PC-3 (cell line): Measurements from ENCODE around the gene TMEM181. TPM values are rescaled to one million over a fixed set of nuclear protein-coding genes. Genes with fewer than 3 reads are reported as not detected.

ENCODE experiments used
- ATAC-seq: fragments of 200-7000 bp; cut with Tn5 transposase; 2 replicates; pipeline ENCODE4 v1.9.1; 2020; ENCODE audit warnings: mild to moderate bottlenecking, moderate library complexity
- BruUV-seq: library from RNA; stranded (reverse); fragments of 400-500 nt; replicated peaks from 2 replicates; lab custom pipeline; 2021; lab: Mats Ljungman, UMichigan
- CTCF ChIA-PET: fragments of 300-600 bp; sonication (Branson Sonifier 250); formaldehyde crosslinking; loops from one replicate; lab custom pipeline; 2022; ENCODE audit warnings: antibody characterized with exemption; lab: Charles Lee
- POLR2A ChIA-PET: fragments of 300-600 bp; sonication (Branson Sonifier 250); formaldehyde crosslinking; loops from one replicate; lab custom pipeline; 2022; ENCODE audit warnings: antibody characterized with exemption; ENCODE audit not compliant: unreplicated experiment; lab: Charles Lee
- DNase-seq: peaks from one replicate; pipeline ENCODE4 v3.0.0-alpha.2; 2015
- H2AFZ ChIP-seq: fragments of 300-600 bp; sonication (generic); 2 replicates; pipeline ENCODE4 v1.6.0; 2016; ENCODE audit warnings: antibody characterized with exemption, low read length
- H3F3A ChIP-seq: fragments of 300-600 bp; sonication (generic); one replicate; pipeline ENCODE4 v1.6.0; 2017; ENCODE audit warnings: antibody characterized with exemption, low read length, control low read depth, mild to moderate bottlenecking; ENCODE audit not compliant: unreplicated experiment
- H3K27ac ChIP-seq: fragments of 300-600 bp; sonication (generic); 2 replicates; pipeline ENCODE4 v1.5.1; 2016; ENCODE audit warnings: mild to moderate bottlenecking, low read length
- H3K27me3 ChIP-seq: fragments of 300-600 bp; sonication (generic); 2 replicates; pipeline ENCODE4 v1.6.1; 2016; ENCODE audit warnings: low read length, mixed read lengths
- H3K36me3 ChIP-seq: fragments of 300-600 bp; sonication (generic); 2 replicates; pipeline ENCODE4 v1.6.1; 2016; ENCODE audit warnings: low read depth, mixed run types, low read length, mixed read lengths
- H3K4me1 ChIP-seq: fragments of 300-600 bp; sonication (generic); 2 replicates; pipeline ENCODE4 v1.5.1; 2016; ENCODE audit warnings: low read length; ENCODE audit not compliant: insufficient read depth
- H3K4me2 ChIP-seq: fragments of 300-600 bp; sonication (generic); 2 replicates; pipeline ENCODE4 v1.6.0; 2016; ENCODE audit warnings: low read length
- H3K4me3 ChIP-seq: fragments of 300-600 bp; sonication (generic); 2 replicates; pipeline ENCODE4 v1.5.1; 2016; ENCODE audit warnings: mild to moderate bottlenecking, low read length, mixed read lengths
- H3K79me2 ChIP-seq: fragments of 300-600 bp; sonication (generic); 2 replicates; pipeline ENCODE4 v1.6.1; 2017; ENCODE audit warnings: low read length, mixed read lengths
- H3K9ac ChIP-seq: fragments of 300-600 bp; sonication (generic); 2 replicates; pipeline ENCODE4 v1.6.0; 2016; ENCODE audit warnings: mild to moderate bottlenecking, low read length
- H3K9me2 ChIP-seq: fragments of 300-600 bp; sonication (generic); replicated peaks from 2 replicates; pipeline ENCODE4 v1.6.1; 2016; ENCODE audit warnings: mixed run types, low read length, mixed read lengths
- H3K9me3 ChIP-seq: fragments of 300-600 bp; sonication (generic); 2 replicates; pipeline ENCODE4 v1.6.1; 2016; ENCODE audit warnings: low read length, mixed read lengths
- H4K20me1 ChIP-seq: fragments of 300-600 bp; sonication (generic); 2 replicates; pipeline ENCODE4 v1.6.1; 2016; ENCODE audit warnings: low read length, mixed read lengths
- EZH2 ChIP-seq: fragments of 300-600 bp; sonication (generic); IDR thresholded peaks from one replicate; pipeline ENCODE4 v1.6.1; 2017; ENCODE audit warnings: antibody characterized with exemption, mild to moderate bottlenecking, low read length; ENCODE audit not compliant: unreplicated experiment
- EZH2phosphoT487 ChIP-seq: fragments of 300-600 bp; sonication (generic); IDR thresholded peaks from 2 replicates; pipeline ENCODE4 v1.6.1; 2018; ENCODE audit warnings: mild to moderate bottlenecking, antibody characterized with exemption, low read length, borderline replicate concordance
- intact Hi-C: fragments of 100-400 bp; cut with micrococcal nuclease; formaldehyde crosslinking; loops from 2 replicates; pipeline ENCODE4 v1.9.0; 2023
- total RNA-seq: library from RNA; depleted of rRNA; stranded (reverse); fragments of >200 nt; gene quantifications from 2 replicates; pipeline ENCODE4 v1.2.3, GENCODE V29; 2014
- TF ChIP-seq, protein P1 (sequence below): fragments of 300-600 bp; sonication (generic); conservative IDR thresholded peaks from 2 replicates; pipeline ENCODE4 v1.5.1; 2017; ENCODE audit warnings: antibody characterized with exemption, low read depth, mild to moderate bottlenecking, low read length

TMEM181 gene
- total RNA-seq, 1 experiment from 2014 or later = 13.7 TPM

DNA sequence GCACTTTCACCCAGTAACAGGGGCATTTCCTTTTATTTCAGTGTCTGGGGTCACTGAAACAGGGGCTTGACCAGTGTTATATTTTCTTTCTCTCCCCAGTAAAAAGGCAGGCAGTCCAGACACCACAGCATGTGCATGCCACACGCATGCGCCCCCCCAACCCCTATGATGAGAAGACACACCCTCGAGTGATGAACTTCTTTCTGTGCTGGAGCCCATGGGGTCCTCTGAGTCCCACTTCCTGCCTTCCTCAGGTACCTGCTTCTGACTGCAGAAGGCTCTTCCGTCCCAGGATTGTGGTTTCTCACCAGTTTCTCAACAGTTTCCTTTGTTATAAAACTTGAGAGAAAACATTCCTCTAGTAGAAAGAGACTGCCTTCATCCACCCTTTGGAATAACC, 45.7 kb upstream of the TMEM181 start:
- Histone ChIP-seq H3K27me3 (no peaks in the 10 kb centered on the region), H3K36me3 (no peaks in the 10 kb centered on the region), H3K79me2 (no peaks in the 10 kb centered on the region), H3K4me1 (peaks cover 6% of the 10 kb centered on the region; the same call in 1 of the 2 replicates), H3K9ac (no peak overlapping the region), H2AFZ (no peak overlapping the region), H3K4me3 (no peak overlapping the region), H3K27ac (no peak overlapping the region), H3K9me3 (no peaks in the 10 kb centered on the region), H3F3A (no peaks in the 10 kb centered on the region), H3K4me2 (no peak overlapping the region), H3K9me2 (no peaks in the 10 kb centered on the region), H4K20me1 (no peaks in the 10 kb centered on the region)
- no TSS peak for BruUV-seq
- POLR2A ChIA-PET = no interaction called here
- ATAC-seq (no peak), DNase-seq (no peak)
- CTCF ChIA-PET = no interaction called here
- intact Hi-C loops = no loop called here
- TF ChIP-seq EZH2phosphoT487 (no peak), EZH2 (no peak)
- TF ChIP-seq, protein P1, sequence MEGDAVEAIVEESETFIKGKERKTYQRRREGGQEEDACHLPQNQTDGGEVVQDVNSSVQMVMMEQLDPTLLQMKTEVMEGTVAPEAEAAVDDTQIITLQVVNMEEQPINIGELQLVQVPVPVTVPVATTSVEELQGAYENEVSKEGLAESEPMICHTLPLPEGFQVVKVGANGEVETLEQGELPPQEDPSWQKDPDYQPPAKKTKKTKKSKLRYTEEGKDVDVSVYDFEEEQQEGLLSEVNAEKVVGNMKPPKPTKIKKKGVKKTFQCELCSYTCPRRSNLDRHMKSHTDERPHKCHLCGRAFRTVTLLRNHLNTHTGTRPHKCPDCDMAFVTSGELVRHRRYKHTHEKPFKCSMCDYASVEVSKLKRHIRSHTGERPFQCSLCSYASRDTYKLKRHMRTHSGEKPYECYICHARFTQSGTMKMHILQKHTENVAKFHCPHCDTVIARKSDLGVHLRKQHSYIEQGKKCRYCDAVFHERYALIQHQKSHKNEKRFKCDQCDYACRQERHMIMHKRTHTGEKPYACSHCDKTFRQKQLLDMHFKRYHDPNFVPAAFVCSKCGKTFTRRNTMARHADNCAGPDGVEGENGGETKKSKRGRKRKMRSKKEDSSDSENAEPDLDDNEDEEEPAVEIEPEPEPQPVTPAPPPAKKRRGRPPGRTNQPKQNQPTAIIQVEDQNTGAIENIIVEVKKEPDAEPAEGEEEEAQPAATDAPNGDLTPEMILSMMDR = no peak

DNA sequence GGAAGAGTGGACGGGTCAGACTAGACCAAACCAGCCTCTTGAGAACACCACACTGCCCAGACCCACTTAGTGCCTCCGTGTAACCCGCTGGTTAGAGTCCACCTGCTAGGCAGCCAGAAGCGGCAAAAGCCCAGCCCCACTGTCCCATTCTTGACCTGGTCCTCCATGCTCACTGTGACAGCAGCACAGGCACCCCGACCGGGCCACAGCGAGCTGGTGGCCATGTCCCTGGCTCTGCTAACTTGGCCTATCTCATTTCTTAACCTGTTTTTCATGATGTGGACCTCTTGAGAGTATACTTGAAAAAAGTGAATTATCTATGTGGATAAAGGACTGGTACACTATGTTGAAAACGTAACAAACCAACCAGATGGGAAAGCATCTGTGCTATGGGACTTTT, 44.9 kb upstream of the TMEM181 start:
- Histone ChIP-seq H3K4me1 (peaks cover 6% of the 10 kb centered on the region; the same call in 1 of the 2 replicates), H3K9me2 (no peaks in the 10 kb centered on the region), H3K4me2 (no peak overlapping the region), H3F3A (no peaks in the 10 kb centered on the region), H2AFZ (no peak overlapping the region), H3K9ac (no peak overlapping the region), H3K27ac (no peak overlapping the region), H3K4me3 (no peak overlapping the region), H3K79me2 (no peaks in the 10 kb centered on the region), H3K36me3 (no peaks in the 10 kb centered on the region), H3K27me3 (no peaks in the 10 kb centered on the region), H4K20me1 (no peaks in the 10 kb centered on the region), H3K9me3 (no peaks in the 10 kb centered on the region)
- CTCF ChIA-PET = no interaction called here
- no TSS peak for BruUV-seq
- POLR2A ChIA-PET = no interaction called here
- no peak for ATAC-seq
- intact Hi-C loops = no loop called here
- DNase-seq = no peak
- TF ChIP-seq, protein P1 = no peak
- TF ChIP-seq EZH2 (no peak), EZH2phosphoT487 (no peak)

DNA sequence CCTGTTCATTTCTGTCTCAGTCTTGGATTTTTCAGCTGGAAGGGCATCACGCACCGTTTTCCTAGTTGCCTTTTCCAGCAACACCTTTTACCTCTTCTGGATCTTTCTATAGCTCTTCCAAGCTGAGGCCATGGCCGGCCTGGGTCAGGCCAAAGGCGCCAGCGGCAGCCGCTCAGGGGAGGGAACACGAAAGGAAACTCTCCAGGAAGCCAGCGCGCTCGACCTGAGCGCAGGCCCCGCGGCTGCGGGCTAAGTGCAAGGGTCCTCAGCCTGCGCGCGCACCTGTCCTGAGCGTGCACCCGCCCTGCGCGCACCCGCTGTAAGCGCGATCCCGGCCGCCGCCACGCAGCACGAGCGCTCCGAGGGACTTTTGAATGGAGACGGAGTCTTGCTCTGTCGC, 43.8 kb upstream of the TMEM181 start:
- CTCF ChIA-PET = no interaction called here
- no TSS peak for BruUV-seq

More for the DNA sequence above, 43.8 kb upstream of the TMEM181 start:
- no peak for ATAC-seq
- Histone ChIP-seq H3K9ac (no peak overlapping the region), H3K27me3 (no peaks in the 10 kb centered on the region), H3K79me2 (no peaks in the 10 kb centered on the region), H3K9me2 (no peaks in the 10 kb centered on the region), H3K9me3 (no peaks in the 10 kb centered on the region), H2AFZ (no peak overlapping the region), H3F3A (no peaks in the 10 kb centered on the region), H3K27ac (no peak overlapping the region), H3K4me2 (no peak overlapping the region), H3K4me3 (no peak overlapping the region), H3K36me3 (no peaks in the 10 kb centered on the region), H3K4me1 (peaks cover 6% of the 10 kb centered on the region; the same call in 1 of the 2 replicates), H4K20me1 (no peaks in the 10 kb centered on the region)
- intact Hi-C loops = no loop called here
- no peak for DNase-seq
- POLR2A ChIA-PET = no interaction called here
- TF ChIP-seq, protein P1 = no peak
- no peak for TF ChIP-seq EZH2phosphoT487
- no peak for TF ChIP-seq EZH2
